NCI-H524 treated with DMSO at 0.1 percent for 48 hours (cell line): Measurements from ENCODE around the gene TTC32.
"Not testable (repeated sequence)": the region's sequence is repeated elsewhere in the genome, so short reads cannot be mapped to it uniquely, and the experiment has no call there.

Source experiments
- DNase-seq: peaks from one replicate; lab custom pipeline; 2025; lab: John Stamatoyannopoulos, UW

Gene TTC32

DNA sequence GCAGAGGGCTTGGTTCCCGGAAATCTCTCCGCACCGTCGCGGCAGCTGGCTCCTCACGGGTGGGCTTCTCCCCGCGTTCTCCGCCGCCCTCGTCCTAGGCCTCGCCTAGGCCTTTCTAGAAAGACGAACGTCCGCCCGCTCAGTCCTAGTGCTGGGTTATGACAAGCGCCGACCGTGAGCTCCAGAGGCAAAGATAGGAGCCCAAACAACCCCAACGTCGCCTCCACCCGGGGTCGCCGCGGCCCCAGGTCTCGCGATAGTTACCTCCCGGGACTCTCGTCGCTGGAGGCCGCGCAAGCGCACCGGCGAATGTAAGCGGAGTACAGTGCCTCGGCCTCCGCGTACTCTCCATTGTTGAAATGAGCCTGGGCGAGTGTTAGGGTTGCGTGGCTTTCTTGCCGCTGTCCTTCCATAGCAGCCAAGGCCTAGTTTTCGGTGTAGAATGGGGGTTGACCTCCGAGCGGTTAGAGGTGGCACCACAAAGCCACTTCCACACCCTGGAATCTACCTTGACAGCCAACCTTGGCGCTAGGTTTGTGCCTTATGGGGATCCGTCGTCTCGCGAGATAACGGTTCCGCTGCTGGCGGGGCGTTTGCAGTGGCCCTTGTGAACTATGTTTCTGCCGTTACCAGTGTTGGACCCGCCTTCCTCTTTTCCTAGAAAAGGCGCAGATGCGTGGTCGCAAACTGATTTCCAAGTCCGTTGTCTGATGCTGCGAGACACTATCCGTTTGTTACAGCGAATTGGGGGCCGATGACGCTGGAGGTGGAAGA, at the start of gene TTC32:
TSS of gene TTC32 (minus strand) at position 542 of the 774 bp plus-strand sequence. CDS start at position 413, 129 bp downstream.
- peak; percentile 69 for DNase-seq

DNA sequence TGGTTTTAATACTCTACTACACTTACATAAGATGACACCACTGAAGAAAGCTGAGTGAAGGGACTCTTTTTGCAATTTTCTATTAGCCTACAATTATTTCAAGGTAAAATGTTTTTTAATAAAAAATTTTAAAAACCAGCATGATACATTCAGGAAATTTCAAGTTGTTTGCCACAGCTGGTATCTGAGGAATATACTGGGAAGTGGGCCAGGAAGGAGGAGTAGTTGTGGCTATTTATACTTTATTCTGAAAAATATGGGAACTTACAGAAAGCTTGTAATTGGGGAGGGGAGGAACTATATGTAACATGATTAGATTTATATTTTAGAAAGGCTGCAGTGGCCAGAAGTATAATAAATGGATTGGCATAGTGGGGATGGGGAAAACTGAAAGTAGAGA, 47.3 kb upstream of the TTC32 start:
- DNase-seq: no peak

DNA sequence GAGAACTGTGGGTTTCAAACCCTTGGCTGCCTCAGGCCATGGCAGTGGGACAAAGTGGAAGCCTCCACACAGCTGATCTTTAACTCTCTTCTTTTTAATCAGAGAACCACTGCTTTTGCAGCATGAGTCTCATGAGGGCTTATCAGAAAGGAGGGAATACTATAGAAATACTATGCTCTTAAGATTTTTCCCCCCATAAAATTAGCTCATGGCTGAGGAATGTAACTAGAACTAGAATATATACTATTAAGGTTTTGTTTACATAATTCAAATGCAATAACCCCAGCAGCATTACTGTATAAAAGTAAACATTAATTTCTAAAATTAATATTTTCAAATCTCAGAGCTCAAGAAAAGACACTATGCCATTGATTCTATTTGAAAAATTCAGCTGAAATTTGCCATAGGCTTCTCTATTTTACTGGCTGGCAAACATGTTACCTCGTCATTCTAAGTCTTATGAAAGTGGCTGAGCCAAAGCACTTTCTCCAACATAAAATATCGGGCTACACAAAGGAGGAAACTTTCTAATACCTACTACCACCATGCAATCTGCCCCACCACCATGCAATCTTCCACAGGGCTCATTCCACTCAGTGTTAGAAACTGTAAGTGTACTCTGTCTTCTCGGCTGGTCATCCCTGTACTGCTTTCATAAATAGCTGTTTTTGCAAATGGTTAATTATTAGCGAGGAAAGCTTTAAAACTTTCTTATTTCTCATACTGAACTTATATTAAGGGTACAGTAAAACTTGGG, 45.6 kb upstream of the TTC32 start:
- no peak for DNase-seq

DNA sequence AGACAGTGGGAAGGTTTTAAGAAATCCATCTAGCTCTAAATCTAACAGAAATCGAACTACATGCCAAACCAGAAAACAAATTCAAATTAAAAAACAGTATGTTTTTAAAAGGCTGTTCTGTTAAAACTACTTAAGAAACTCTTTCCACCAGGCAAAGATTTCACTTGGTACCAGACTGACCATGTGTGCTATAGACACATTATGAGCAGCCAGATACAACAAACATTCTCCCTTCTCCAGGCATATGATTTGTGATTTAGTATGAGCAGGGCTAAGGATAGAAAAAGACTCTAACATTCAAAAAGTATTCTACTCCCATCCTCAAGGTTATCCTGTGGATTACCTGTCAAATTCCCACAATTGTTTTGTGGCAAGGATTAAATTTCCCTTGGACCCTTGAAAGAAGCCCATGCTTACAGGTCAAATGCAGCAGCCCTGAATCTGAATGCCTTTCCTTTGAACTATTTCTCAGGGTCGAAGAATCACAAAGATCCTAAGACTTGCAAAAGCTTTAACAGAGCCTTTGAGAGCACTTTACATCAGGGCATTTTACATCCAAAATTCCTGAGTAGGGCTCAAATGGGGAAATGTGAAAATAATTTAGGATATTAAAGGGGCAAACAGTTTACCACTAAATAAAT, 42.5 kb upstream of the TTC32 start:
- no peak for DNase-seq

DNA sequence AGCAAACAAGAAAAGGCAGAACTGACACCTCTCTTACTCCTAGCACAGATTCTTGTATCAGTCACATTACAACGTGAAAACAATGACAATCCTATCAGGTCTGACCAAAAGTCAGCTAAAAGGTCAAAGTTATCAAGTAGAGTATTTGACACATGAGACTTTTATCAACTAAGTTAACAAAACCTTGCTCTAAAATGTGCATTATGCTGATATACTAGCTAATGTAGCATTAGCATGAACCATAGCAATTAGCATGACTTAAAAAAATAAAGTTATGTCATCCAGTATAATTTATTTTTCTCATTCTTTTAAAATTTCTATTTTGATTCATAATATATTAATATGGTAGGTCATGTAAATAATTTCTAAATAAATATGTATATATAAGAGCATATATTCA, 41.4 kb upstream of the TTC32 start:
- DNase-seq: no peak

DNA sequence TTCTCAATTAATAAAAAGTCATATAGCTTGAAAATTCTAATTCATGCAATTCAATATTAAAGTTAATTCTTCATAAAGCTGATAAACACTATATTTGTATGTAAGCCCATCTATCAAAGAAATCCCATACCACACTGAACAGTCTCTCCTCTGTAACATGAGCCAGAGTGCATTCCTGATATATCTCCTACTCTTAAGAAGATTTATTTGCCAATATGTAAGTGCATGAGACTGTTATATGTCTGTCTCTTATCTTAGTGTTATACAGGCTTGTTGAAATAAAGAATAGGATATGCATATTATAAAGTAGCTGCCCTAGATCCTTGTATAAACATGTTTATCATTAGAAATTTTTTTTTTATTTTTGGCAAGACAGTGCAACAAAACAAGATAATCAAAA, 40.4 kb upstream of the TTC32 start:
- no peak for DNase-seq

DNA sequence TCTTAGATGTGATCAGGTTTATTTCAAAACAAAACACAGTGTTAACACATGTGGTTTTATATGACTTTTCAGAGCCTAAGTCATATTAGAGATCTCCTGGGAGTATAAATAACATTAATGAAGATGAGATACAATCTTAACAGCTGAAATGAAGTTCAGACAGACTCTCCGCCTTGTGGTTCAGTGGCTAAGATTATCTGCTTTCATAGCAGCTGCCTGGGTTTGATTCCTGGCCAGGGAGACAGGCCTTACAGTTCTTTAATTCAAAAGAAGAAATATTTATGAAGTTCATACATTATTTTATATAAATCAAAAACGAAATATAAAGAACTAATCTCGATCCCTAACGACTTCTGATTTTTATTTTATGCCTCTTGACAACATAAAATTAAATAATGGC, 35.2 kb upstream of the TTC32 start:
- DNase-seq: no peak

DNA sequence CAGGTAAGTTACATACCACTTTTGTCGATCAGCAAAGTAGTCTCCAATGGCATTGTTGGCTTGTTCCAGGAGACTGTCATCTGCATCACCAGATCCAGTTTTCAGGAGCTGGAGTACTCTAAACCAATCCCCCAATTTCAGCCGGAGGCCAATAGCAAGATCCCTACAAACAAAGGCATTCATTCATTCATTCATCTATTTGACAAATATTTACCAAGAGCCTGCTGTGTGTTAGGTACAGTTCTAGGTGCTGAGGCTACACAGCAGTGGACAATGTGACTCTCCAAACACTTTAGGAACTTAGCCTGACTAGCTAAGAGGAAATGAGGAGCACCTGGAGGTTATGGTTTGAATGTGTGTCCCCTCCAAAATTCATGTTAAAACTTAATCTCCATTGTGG, 34.4 kb upstream of the TTC32 start:
- DNase-seq: no peak

DNA sequence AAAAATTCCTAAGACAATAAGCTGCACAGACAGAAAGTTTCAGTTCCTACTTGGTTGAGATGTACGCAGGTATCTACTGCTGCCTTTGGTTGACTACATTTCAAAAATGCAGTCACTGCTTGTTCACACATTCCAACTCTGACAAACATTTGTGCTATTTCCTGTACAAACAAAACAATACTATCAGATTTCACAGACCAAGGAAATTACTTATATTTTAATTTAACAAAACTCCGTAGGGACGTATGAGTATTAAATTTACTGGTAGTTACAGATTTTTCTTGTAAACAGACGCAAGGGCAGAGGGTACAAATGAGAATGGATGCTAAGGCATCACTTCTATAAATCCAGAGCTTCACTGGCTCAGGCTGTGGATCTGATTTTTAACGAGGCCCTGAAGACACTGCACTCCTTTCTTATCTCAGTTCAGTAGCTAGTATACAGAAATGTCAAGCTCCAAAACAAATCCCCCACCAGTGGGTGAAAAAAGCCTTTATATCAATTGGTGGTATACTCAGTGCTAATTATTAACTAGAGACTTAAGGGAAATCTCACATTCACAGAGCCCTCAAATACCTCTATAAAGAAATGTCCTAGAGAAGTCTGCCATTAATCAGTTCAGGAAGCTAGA, 31.7 kb upstream of the TTC32 start:
- no peak for DNase-seq

DNA sequence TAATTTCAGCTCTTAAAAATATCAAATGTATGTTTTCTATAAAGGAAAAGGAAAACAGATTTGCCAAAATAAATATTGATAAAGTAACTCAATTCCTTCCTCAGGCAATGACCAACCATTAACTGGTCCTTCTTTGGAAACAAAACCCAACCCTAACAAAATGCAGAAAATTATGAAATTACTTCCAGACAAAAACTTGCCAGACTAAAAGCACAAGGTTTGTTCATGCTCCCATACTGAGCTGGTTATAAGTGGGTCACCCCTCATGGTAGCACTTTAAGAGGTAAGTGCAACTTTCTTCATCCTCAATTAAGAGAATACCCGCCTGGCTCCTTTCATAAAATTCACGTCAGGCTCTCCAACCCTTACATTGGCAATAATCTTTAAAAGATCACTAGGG, 31.1 kb upstream of the TTC32 start:
- DNase-seq: no peak

DNA sequence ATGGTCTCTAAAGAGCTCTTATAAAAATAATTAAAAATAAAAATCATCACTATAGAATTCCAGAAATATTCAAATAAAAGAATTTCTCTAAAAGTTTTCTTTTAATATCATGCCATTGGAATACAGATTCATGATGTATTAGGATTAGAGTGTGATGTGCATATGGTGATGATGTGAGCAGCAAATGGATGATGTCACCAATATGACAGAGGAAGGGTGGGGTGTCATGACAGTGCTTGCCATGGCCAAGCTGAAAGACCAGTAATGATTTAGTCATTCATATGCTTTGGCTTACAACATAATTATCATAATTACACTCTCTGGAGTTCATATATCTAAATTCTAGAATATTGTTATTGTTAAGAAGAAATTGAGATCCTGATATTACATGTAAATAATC, 27.4 kb upstream of the TTC32 start:
- DNase-seq: no peak

DNA sequence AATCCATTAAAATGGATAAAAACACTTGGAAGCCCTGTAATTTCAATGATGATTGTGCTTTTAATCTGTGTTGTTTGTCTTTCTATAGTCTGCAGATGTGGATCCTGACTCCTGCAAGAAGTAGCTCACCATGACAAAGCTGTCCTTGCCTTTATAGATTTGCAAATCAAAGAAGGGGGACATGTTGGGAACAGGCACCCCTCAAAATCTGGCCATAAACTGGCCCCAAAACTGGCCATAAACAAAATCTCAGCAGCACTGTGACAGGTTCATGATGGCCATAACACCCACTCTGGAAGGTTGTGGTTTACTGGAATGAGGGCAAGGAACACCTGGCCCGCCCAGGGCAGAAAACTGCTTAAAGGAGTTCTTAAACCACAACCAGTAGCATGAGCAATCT, 26.0 kb upstream of the TTC32 start:
- DNase-seq: not testable (repeated sequence)

DNA sequence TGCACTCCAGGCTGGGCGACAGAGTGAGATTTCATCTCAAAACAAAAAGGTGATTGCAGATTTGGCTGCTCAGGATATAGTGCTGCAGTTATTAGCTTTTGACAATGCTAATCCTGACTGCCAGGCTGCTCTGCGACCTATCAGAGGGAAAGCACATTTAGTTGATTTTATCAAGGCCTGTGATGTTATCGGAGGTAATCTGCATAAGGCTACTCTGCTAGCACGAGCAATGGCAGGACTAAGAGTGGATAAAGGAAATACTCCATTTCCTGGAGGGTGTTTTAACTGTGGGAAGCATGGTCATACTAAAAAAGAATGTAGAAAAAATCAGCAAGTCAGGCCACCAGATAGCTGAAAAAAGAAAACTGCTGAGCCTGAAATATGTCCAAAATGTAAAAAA, 22.7 kb upstream of the TTC32 start:
- not testable (repeated sequence) for DNase-seq

DNA sequence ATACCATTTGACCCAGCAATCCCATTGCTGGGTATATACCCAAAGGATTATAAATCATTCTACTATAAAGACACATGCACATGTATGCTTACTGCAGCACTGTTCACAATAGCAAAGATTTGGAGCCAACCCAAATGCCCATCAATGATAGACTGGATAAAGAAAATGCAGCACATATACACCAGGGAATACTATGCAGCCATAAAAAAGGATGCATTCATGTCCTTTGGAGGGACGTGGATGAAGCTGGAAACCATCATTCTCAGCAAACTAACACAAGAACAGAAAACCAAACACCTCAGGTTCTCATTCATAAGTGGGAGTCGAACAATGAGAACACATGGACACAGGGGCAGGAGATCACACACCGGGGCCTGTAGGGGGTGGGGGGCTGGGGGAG, 20.4 kb upstream of the TTC32 start:
- not testable (repeated sequence) for DNase-seq

DNA sequence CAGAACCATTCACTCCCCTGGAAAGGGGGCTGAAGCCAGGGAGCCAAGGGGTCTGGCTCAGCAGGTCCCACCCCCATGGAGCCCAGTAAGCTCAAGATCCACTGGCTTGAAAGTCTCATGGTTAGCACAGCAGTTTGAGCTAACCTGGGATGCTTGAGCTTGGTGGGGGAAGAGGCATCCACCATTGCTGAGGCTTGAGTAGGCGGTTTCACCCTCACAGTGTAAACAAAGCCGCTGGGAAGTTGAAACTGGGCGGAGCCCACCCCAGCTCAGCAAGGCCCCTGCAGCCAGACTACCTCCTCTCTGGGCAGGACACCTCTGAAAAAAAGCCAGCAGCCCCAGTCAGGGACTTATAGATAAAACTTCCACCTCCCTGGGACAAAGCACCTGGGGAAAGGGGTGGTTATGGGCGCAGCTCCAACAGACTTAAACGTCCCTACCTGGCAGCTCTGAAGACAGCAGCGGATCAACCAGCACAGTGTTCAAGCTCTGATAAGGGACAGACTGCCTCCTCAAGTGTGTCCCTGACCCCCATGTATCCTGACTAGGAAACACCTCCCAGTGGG, 14.7 kb upstream of the TTC32 start:
- no peak for DNase-seq

DNA sequence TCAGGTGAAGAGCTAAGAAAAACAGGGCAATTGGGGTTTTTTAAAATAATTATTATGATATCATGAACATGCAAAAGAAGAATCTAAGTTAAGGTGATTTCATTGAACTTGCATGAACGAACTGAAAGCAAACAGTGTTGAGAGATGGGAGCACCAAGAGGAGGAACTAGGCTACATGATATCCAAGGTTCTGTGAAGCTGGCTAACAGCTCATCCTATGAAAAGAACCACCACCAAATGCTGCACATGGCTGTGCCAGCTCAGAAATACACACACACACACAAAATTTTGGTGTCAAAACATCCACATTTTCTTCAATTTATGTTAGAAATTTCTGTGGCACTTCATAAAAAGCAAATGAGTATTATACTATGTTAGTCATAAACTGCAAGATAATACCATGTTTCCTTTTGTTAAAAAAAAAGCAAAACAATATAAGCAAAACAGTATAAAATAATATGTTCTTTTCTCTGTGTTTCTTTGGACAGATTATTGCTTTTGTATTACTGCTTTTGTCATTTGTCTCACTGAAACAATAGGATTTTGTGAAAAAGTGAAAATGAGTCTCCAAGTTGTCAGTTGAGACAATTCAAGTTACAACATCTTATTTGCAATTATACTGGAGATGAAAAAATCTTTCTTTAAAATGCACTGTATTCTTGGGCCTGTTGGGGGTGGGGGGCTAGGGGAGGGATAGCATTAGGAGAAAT, 12.6 kb upstream of the TTC32 start:
- no peak for DNase-seq

DNA sequence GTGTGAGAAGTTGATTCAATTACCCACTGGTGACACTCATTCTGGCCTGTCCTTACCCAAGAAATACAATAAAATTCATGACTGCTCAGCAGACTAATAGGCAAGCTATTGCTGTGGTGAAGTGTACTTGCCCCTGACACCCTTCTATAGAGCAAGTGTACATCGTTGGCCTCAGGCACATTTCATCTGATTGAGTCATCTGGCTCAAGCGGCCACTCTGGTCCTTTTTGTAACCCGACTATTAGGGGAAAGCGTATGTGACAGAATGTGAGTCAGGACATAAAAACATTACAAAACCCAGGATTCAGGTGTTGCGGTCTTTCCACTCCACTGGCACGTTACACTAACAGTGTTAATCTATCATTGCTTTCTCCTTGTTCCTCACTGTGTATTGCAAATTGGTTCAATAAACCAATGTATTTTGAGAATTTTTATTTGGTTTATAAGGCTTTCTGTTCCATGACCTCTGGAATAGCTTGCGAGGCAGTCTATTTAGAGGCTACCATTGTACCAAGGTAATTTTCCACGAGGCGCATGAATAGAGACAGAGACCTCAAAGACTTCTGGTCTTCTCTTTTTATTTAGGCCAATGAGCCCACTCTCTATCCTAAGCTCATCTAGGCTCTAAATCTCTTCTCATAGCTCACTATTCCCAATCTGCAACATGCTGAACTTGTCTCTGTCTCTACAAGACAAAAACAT, 10.2 kb upstream of the TTC32 start:
- no peak for DNase-seq

DNA sequence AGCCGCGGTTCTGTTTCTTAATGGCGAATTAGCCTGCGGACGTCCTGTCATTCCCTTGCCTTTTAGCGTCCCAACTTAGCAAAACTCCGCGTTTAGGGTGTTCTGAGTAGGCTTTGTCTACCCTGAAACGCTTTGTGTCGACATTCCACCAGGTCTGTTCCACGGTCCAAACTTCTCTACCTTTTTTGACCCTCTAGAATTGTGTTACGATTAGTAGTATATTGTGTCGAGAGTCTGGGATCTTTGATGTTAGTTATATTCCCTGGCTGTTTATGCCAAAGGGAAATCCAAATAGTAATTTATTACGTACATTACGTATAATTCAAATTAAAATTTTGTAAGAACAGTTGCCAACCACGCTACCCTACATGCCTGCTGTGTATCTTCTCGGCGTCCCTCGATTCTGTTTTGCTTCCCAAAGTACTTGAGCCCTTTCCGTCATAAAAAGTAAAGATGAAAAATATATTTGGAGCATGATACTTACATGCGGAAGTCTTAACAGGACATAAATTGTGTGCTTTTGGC, 495 bp upstream of the TTC32 start:
- DNase-seq: peak; percentile 60

DNA sequence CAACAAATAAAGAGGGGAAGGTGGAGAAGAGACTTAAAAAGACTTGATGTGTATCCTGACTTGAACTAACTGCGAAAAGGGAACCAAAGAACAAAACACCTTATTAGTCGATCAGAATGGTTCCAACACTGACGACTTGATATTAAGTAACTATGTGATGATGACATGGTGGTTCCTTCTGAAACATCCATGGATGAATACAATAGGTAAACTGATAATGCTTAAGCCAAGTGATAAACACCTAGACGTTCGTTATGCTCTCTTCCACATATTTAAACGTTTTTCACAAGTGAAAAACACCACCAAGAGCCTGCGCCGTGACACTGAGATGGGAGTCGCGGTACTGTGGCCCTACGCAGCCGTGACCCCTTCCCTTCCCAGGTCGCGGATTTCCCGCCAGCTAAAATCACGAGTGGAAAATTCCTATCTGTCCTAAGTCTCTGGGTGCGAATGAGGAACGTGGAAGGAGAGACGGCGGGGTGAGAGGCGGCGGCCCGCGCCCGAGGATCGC, 797 bp downstream of the TTC32 start:
- DNase-seq: no peak
